ENCODE results near the gene PHOX2B. TPM values are rescaled to one million over a fixed set of nuclear protein-coding genes. Genes with fewer than 3 reads are reported as not detected.
A peak's percentile ranks its signal among the peaks of the same experiment; 100 is the strongest.

The PHOX2B gene
- total RNA-seq, 1 experiment from 2014 or later: not detected

- intact Hi-C loops (cut with micrococcal nuclease): no loop called here
- DNase-seq (ENCODE audit: unreplicated experiment): peak; percentile 92
- no peaks in the 10 kb centered on the region for H3K27me3 Mint-ChIP-seq (ENCODE audit: insufficient read depth, unreplicated experiment)
- no peaks in the 10 kb centered on the region for H3K36me3 Mint-ChIP-seq (ENCODE audit: insufficient read depth, unreplicated experiment)
- no peak overlapping the region for H3K4me3 Mint-ChIP-seq (ENCODE audit: unreplicated experiment)
- H3K27ac Mint-ChIP-seq (ENCODE audit: low read depth, unreplicated experiment): peak overlapping the region; percentile 59
- POLR2A ChIA-PET: interaction anchor here (0.6 to 1.6 kb wide), 5 partner anchors 20 to 257 kb away, joined by 3 to 7 read pairs (median 3); no protein-coding TSS in a partner anchor
- BruUV-seq (replicated peaks): no TSS peak
- no peaks in the 10 kb centered on the region for H3K9me3 Mint-ChIP-seq (ENCODE audit: unreplicated experiment)
- H3K4me1 Mint-ChIP-seq (ENCODE audit: insufficient read depth, unreplicated experiment): peaks cover 17% of the 10 kb centered on the region
- CTCF ChIA-PET: interaction anchor here (0.9 to 1.4 kb wide), 3 partner anchors 14 to 31 kb away, joined by 3 read pairs; no protein-coding TSS in a partner anchor
- TF ChIP-seq CTCF (IDR thresholded peaks at IDR 0.05; ENCODE audit: unreplicated experiment): no peak
Observed at GRCh38 chr4:41734371-41734770, 14.2 kb downstream of the PHOX2B start.

DNA sequence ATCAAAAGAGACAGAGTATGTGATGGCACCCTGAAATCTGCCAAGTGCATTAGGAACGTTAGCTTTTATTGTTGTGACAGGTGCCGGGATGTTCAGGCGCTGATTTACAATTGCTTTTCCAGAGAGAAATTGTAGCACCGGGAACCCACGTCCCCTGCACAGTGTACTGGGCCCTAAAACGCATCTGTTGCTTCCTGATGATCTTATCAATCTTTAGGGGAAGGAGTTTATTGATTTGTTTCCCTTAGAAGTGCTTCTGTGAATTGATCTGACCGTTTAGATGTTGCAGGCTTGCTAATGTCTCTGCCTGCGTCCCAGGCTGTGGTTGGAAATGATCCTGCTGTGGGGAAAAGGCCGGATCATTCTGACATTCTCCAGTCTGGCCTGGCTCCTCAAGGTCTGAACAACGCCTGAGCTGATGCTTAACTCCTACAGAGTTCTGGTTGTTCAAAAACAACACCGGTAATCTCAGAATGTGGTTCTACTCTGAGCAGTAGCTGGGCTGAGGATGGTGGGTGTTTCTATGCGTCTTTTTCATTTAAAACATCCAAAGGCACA lies 16.9 kb downstream of the PHOX2B start:
- Mint-ChIP-seq H3K27me3 (ENCODE audit: insufficient read depth, unreplicated experiment) (no peaks in the 10 kb centered on the region), H3K4me1 (ENCODE audit: insufficient read depth, unreplicated experiment) (peaks cover 33% of the 10 kb centered on the region), H3K9me3 (ENCODE audit: unreplicated experiment) (no peaks in the 10 kb centered on the region), H3K36me3 (ENCODE audit: insufficient read depth, unreplicated experiment) (no peaks in the 10 kb centered on the region), H3K4me3 (ENCODE audit: unreplicated experiment) (no peak overlapping the region), H3K27ac (ENCODE audit: low read depth, unreplicated experiment) (no peak overlapping the region)
- POLR2A ChIA-PET: interaction anchor here (0.5 to 0.8 kb wide), 3 partner anchors 33 to 267 kb away, joined by 3 read pairs; no protein-coding TSS in a partner anchor
- no peak for TF ChIP-seq CTCF (IDR thresholded peaks at IDR 0.05; ENCODE audit: unreplicated experiment)
- CTCF ChIA-PET: no interaction called here
- BruUV-seq (replicated peaks): no TSS peak
- DNase-seq (ENCODE audit: unreplicated experiment): no peak
- intact Hi-C loops (cut with micrococcal nuclease): no loop called here

DNA sequence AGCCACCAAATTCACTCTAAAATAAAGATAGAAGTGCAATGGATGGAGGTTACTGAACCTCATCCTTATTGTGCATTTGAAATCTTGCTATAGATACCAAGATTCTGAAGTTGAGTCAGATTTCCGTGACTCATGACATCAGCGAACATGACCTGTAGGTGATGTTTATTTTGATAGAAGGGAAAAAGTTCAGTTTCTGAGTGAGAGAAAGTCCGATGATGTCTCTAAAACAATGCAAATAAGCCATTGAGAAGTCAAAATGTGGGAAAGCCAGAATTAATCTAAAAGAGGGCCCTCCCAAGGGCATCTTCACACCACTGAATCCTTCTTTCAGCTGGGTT lies 20.0 kb downstream of the PHOX2B start:
- H3K27ac Mint-ChIP-seq (ENCODE audit: low read depth, unreplicated experiment): no peak overlapping the region
- CTCF ChIA-PET: no interaction called here
- TF ChIP-seq CTCF (IDR thresholded peaks at IDR 0.05; ENCODE audit: unreplicated experiment): no peak
- peaks cover 21% of the 10 kb centered on the region for H3K4me1 Mint-ChIP-seq (ENCODE audit: insufficient read depth, unreplicated experiment)
- POLR2A ChIA-PET: interaction anchor here (0.6 to 1.9 kb wide), 4 partner anchors 12 to 210 kb away, joined by 3 to 8 read pairs (median 4); no protein-coding TSS in a partner anchor
- H3K4me3 Mint-ChIP-seq (ENCODE audit: unreplicated experiment): no peak overlapping the region
- no peaks in the 10 kb centered on the region for H3K27me3 Mint-ChIP-seq (ENCODE audit: insufficient read depth, unreplicated experiment)
- intact Hi-C loops (cut with micrococcal nuclease): no loop called here
- DNase-seq (ENCODE audit: unreplicated experiment): peak; percentile 59
- peaks cover 5% of the 10 kb centered on the region for H3K36me3 Mint-ChIP-seq (ENCODE audit: insufficient read depth, unreplicated experiment)
- H3K9me3 Mint-ChIP-seq (ENCODE audit: unreplicated experiment): peaks cover 9% of the 10 kb centered on the region
- BruUV-seq (replicated peaks): no TSS peak

- Mint-ChIP-seq H3K9me3 (ENCODE audit: unreplicated experiment) (peaks cover 9% of the 10 kb centered on the region), H3K27ac (ENCODE audit: low read depth, unreplicated experiment) (no peak overlapping the region), H3K36me3 (ENCODE audit: insufficient read depth, unreplicated experiment) (peaks cover 5% of the 10 kb centered on the region), H3K4me3 (ENCODE audit: unreplicated experiment) (no peak overlapping the region), H3K4me1 (ENCODE audit: insufficient read depth, unreplicated experiment) (peaks cover 16% of the 10 kb centered on the region), H3K27me3 (ENCODE audit: insufficient read depth, unreplicated experiment) (no peaks in the 10 kb centered on the region)
- intact Hi-C loops (cut with micrococcal nuclease): no loop called here
- CTCF ChIA-PET: interaction anchor here (0.8 to 3.4 kb wide), 2 partner anchors 35 to 159 kb away, joined by 4 to 10 read pairs; no protein-coding TSS in a partner anchor
- no TSS peak for BruUV-seq (replicated peaks)
- POLR2A ChIA-PET: interaction anchor here (0.7 to 1.9 kb wide), 6 partner anchors 11 to 207 kb away, joined by 3 to 8 read pairs (median 4); partner anchors contain the start of gene TMEM33
- no peak for TF ChIP-seq CTCF (IDR thresholded peaks at IDR 0.05; ENCODE audit: unreplicated experiment)
- no peak for DNase-seq (ENCODE audit: unreplicated experiment)
Observed at GRCh38 chr4:41727861-41728572, 20.5 kb downstream of the PHOX2B start.

All from MCF 10A (cell line).